ENCODE measurements around the gene NDUFB5.

DNA sequence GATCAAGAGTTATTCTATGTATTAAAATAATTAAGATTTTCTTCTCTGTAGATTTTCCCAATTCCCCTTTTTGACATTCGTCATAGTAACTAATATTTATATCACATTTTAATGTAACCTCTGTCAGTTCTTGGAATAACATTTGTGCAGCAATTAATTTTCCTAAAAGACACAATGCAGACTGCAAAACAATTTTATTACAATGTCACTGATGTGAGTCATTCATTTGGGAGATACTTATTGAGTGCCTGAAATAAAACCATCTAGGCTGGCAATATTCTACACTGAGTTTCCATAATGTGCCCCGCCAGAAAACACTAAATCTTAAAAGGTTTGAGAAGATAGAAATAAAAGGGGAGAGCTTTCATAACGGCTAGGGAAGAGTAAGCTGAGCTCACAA lies 41.6 kb downstream of the NDUFB5 start:
- TF ChIP-seq, protein P1, sequence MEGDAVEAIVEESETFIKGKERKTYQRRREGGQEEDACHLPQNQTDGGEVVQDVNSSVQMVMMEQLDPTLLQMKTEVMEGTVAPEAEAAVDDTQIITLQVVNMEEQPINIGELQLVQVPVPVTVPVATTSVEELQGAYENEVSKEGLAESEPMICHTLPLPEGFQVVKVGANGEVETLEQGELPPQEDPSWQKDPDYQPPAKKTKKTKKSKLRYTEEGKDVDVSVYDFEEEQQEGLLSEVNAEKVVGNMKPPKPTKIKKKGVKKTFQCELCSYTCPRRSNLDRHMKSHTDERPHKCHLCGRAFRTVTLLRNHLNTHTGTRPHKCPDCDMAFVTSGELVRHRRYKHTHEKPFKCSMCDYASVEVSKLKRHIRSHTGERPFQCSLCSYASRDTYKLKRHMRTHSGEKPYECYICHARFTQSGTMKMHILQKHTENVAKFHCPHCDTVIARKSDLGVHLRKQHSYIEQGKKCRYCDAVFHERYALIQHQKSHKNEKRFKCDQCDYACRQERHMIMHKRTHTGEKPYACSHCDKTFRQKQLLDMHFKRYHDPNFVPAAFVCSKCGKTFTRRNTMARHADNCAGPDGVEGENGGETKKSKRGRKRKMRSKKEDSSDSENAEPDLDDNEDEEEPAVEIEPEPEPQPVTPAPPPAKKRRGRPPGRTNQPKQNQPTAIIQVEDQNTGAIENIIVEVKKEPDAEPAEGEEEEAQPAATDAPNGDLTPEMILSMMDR (IDR thresholded peaks at IDR 0.05; ENCODE audit: low read depth, low read length) = no peak
- TF ChIP-seq EZH2phosphoT487 (IDR thresholded peaks at IDR 0.05; ENCODE audit: low read depth) = no peak
